T-helper 2 cell treated with Interferon-gamma antibody and Interleukin-4, amounts not matched to agents 100 ng/mL and 5 ng/mL, for 36 hours (primary cell): ENCODE results near the gene RAB4B. TPM values are rescaled to one million over a fixed set of nuclear protein-coding genes. Genes with fewer than 3 reads are reported as not detected.
"Not testable (repeated sequence)": the region's sequence is repeated elsewhere in the genome, so short reads cannot be mapped to it uniquely, and the experiment has no call there.

Experiments used
- intact Hi-C: fragments of 100-400 bp; cut with micrococcal nuclease; formaldehyde crosslinking; loops from one replicate; pipeline ENCODE4 v1.15.1; 2023
- total RNA-seq: library from RNA; stranded (reverse); gene quantifications from 2 replicates; pipeline ENCODE4 v1.2.3, GENCODE V29; 2022

RAB4B gene
- total RNA-seq, 1 donor from 2014 or later: 45.6 TPM

GRCh38 chr19:40842997-40843652 is 65.1 kb downstream of the RAB4B start:
- intact Hi-C loops: not testable (repeated sequence)

- intact Hi-C loops: not testable (repeated sequence)
These were observed 65.6 kb downstream of the RAB4B start for GRCh38 chr19:40843653-40844052.

Other genes starting within 250 kb of the RAB4B start
- gene SHKBP1, start 201.4 kb upstream of the RAB4B start, total RNA-seq: 141 and 150 TPM in 2 replicates
- gene LTBP4, start 176.9 kb upstream of the RAB4B start, total RNA-seq: 52.0 and 62.1 TPM in 2 replicates
- gene NUMBL, start 87.6 kb upstream of the RAB4B start, total RNA-seq: 7.5 and 9.0 TPM in 2 replicates
- 27.1 and 30.6 TPM in 2 replicates for gene COQ8B, start 61.4 kb upstream of the RAB4B start, total RNA-seq
- 4.7 and 5.1 TPM in 2 replicates for gene ITPKC, start 61.1 kb upstream of the RAB4B start, total RNA-seq
- 16.6 and 17.0 TPM in 2 replicates for gene ACTMAP, start 27.8 kb upstream of the RAB4B start, total RNA-seq
- 163 TPM in 2 replicates for gene SNRPA, start 27.0 kb upstream of the RAB4B start, total RNA-seq
- gene MIA, start 2.7 kb upstream of the RAB4B start, total RNA-seq: 0.57 and 0.59 TPM in 2 replicates
- 106 and 118 TPM in 2 replicates for gene EGLN2, start 20.9 kb downstream of the RAB4B start, total RNA-seq
- not detected in 2 replicates for gene CYP2A6, start 72.2 kb downstream of the RAB4B start, total RNA-seq
- gene CYP2A7, start 104.0 kb downstream of the RAB4B start, total RNA-seq: not detected in 2 replicates
- gene CYP2B6, start 213.0 kb downstream of the RAB4B start, total RNA-seq: not detected in 2 replicates